Measurements from ENCODE around the gene SYTL2.

SYTL2 gene

GRCh38 chr11:85652786-85653447, 158.0 kb downstream of the SYTL2 start:
- peaks cover 22% of the 10 kb centered on the region for H3K4me1 ChIP-seq (ENCODE audit: low read depth, poor library complexity, severe bottlenecking)
- peaks cover 2% of the 10 kb centered on the region; the same call in 1 of the 2 replicates for H4K20me1 ChIP-seq (ENCODE audit: insufficient read depth)
- peaks cover under 1% of the 10 kb centered on the region; the same call in 1 of the 2 replicates for H3K36me3 ChIP-seq (ENCODE audit: insufficient read depth)
- H3K4me2 ChIP-seq, result no peak overlapping the region
- peaks cover 39% of the 10 kb centered on the region for H3K79me2 ChIP-seq (ENCODE audit: insufficient read depth, low read depth)
- H2AFZ ChIP-seq (ENCODE audit: low read depth), result no peak overlapping the region
- TF ChIP-seq CTCF (conservative IDR thresholded peaks at IDR 0.05; ENCODE audit: low read depth, low read length), result no peak
- H3K27me3 ChIP-seq (ENCODE audit: insufficient read depth, low read depth), result no peaks in the 10 kb centered on the region
- H3K9ac ChIP-seq, result no peak overlapping the region
- H3K4me3 ChIP-seq (IDR thresholded peaks at IDR 0.05; ENCODE audit: insufficient read depth, low read depth, low read length), result no peak overlapping the region
- H3K27ac ChIP-seq, result no peak overlapping the region

GRCh38 chr11:85651118-85651517, 159.8 kb downstream of the SYTL2 start:
- TF ChIP-seq CTCF (conservative IDR thresholded peaks at IDR 0.05; ENCODE audit: low read depth, low read length), result no peak
- Histone ChIP-seq H3K4me2 (no peak overlapping the region), H3K9ac (no peak overlapping the region), H2AFZ (ENCODE audit: low read depth) (no peak overlapping the region), H3K4me3 (IDR thresholded peaks at IDR 0.05; ENCODE audit: insufficient read depth, low read depth, low read length) (no peak overlapping the region), H3K79me2 (ENCODE audit: insufficient read depth, low read depth) (peaks cover 23% of the 10 kb centered on the region), H3K36me3 (ENCODE audit: insufficient read depth) (no peaks in the 10 kb centered on the region), H3K27ac (no peak overlapping the region), H3K27me3 (ENCODE audit: insufficient read depth, low read depth) (no peaks in the 10 kb centered on the region), H4K20me1 (ENCODE audit: insufficient read depth) (no peaks in the 10 kb centered on the region), H3K4me1 (ENCODE audit: low read depth, poor library complexity, severe bottlenecking) (peaks cover 29% of the 10 kb centered on the region)

- peak within 1 kb of the TSS; percentile 65 for H2AFZ ChIP-seq (ENCODE audit: low read depth)
- peak within 1 kb of the TSS; percentile 84 for H3K4me2 ChIP-seq
- H3K9ac ChIP-seq, result peak within 1 kb of the TSS; percentile 61
- no peaks in the 10 kb centered on the region for H3K36me3 ChIP-seq (ENCODE audit: insufficient read depth)
- H3K27ac ChIP-seq, result peak within 1 kb of the TSS; percentile 66
- peaks cover 23% of the 10 kb centered on the region for H3K79me2 ChIP-seq (ENCODE audit: insufficient read depth, low read depth)
- H4K20me1 ChIP-seq (ENCODE audit: insufficient read depth), result no peaks in the 10 kb centered on the region
- TF ChIP-seq CTCF (conservative IDR thresholded peaks at IDR 0.05; ENCODE audit: low read depth, low read length), result no peak
- H3K4me3 ChIP-seq (IDR thresholded peaks at IDR 0.05; ENCODE audit: insufficient read depth, low read depth, low read length), result no peak within 1 kb of the TSS
- H3K27me3 ChIP-seq (ENCODE audit: insufficient read depth, low read depth), result no peaks in the 10 kb centered on the region
- H3K4me1 ChIP-seq (ENCODE audit: low read depth, poor library complexity, severe bottlenecking), result peaks cover 29% of the 10 kb centered on the region
Measured at GRCh38 chr11:85647604-85648299, 163.2 kb downstream of the SYTL2 start, which contains the start of gene TMEM126A. TMEM126A (plus strand) TSS chr11:85647967; CDS start chr11:85650256, 2,289 bp downstream.

GRCh38 chr11:85647078-85647477, 163.9 kb downstream of the SYTL2 start:
- H2AFZ ChIP-seq (ENCODE audit: low read depth), result peak overlapping the region; percentile 65

More at GRCh38 chr11:85647078-85647477, 163.9 kb downstream of the SYTL2 start:
- H4K20me1 ChIP-seq (ENCODE audit: insufficient read depth), result no peaks in the 10 kb centered on the region
- no peak overlapping the region for H3K4me3 ChIP-seq (IDR thresholded peaks at IDR 0.05; ENCODE audit: insufficient read depth, low read depth, low read length)
- no peak for TF ChIP-seq CTCF (conservative IDR thresholded peaks at IDR 0.05; ENCODE audit: low read depth, low read length)
- H3K27ac ChIP-seq, result peak overlapping the region; percentile 66
- no peaks in the 10 kb centered on the region for H3K27me3 ChIP-seq (ENCODE audit: insufficient read depth, low read depth)
- peaks cover 23% of the 10 kb centered on the region for H3K79me2 ChIP-seq (ENCODE audit: insufficient read depth, low read depth)
- peak overlapping the region; percentile 61; the same call in 1 of the 2 replicates for H3K9ac ChIP-seq
- peak overlapping the region; percentile 84 for H3K4me2 ChIP-seq
- H3K4me1 ChIP-seq (ENCODE audit: low read depth, poor library complexity, severe bottlenecking), result peaks cover 29% of the 10 kb centered on the region
- no peaks in the 10 kb centered on the region for H3K36me3 ChIP-seq (ENCODE audit: insufficient read depth)
